Vagina (tissue), 2 donors: ENCODE results near the gene GPR35. TPM values are rescaled to one million over a fixed set of nuclear protein-coding genes. Genes with fewer than 3 reads are reported as not detected.

Source experiments
- DNase-seq, 2 donors: peaks; one replicate each; pipeline ENCODE4 v3.0.0-alpha.2; 2017; ENCODE audit errors: extremely low spot score in 2 of 2
- H3K27ac ChIP-seq: fragments of 200-600 bp; sonication (generic); one replicate; pipeline ENCODE4 v1.5.1; 2019
- H3K27me3 ChIP-seq: fragments of 200-600 bp; sonication (generic); one replicate; pipeline ENCODE4 v1.5.1; 2019
- H3K36me3 ChIP-seq, 2 donors: fragments of 200-600 bp; sonication (generic); one replicate each; pipeline ENCODE4 v1.5.1; 2017 to 2019
- H3K4me1 ChIP-seq: fragments of 200-600 bp; sonication (generic); one replicate; pipeline ENCODE4 v1.5.1; 2019
- H3K4me3 ChIP-seq, 2 donors: fragments of 200-600 bp; sonication (generic); 1 replicate in 1 of 2; 2 replicates in 1 of 2; pipeline ENCODE4 v1.5.1; 2016 to 2019
- H3K9me3 ChIP-seq: fragments of 200-600 bp; sonication (generic); one replicate; pipeline ENCODE4 v1.5.1; 2019
- POLR2A ChIP-seq, 2 donors: fragments of 450-650 bp; IDR thresholded peaks; one replicate each; pipeline ENCODE4 v1.6.1; 2017; ENCODE audit warnings: antibody characterized with exemption in 2 of 2, mild to moderate bottlenecking in 2 of 2, moderate library complexity in 2 of 2
- POLR2AphosphoS5 ChIP-seq, 2 donors: sonication (generic); formaldehyde crosslinking; IDR thresholded peaks; one replicate each; pipeline ENCODE4 v1.9.0; 2017; ENCODE audit warnings: antibody characterized with exemption in 2 of 2, mild to moderate bottlenecking in 2 of 2, low read depth in 1 of 2; ENCODE audit not compliant: insufficient read depth in 1 of 2
- intact Hi-C: fragments of 100-400 bp; cut with DNase I; formaldehyde crosslinking; loops from one replicate; pipeline ENCODE4 v1.15.1; 2023
- total RNA-seq: library from RNA; depleted of rRNA; stranded (reverse); fragments of >200 nt; gene quantifications from one replicate; pipeline ENCODE4 v1.2.3, GENCODE V29; 2016
- TF ChIP-seq, protein P1 (sequence below), 3 experiments: fragments of 450-650 bp in 2 of 3; fragments of 200-600 bp in 1 of 3; sonication (generic) in 1 of 3; IDR thresholded peaks; one replicate each; pipeline ENCODE4 v1.5.1; 2017 to 2019; ENCODE audit warnings: antibody characterized with exemption in 3 of 3, mild to moderate bottlenecking in 2 of 3, moderate library complexity in 2 of 3

GPR35 gene
- total RNA-seq, 1 donor from 2014 or later = 3.9 TPM

DNA sequence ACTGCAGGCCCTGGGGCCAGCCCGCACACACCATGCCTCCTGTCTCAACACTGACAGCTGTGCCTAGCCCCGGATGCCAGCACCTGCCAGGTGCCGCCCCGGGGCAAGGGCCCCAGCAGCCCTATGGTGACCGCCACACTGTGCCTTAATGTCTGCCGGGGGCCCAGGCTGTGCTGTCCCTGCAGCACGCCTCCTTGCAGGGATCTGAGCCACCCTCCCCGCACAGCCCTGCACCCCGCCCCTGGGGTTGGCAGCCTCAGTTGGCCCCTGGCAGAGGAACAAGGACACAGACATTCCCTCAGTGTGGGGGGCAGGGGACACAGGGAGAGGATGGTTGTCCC is 47.2 kb upstream of the GPR35 start:
- Histone ChIP-seq H3K4me1 (peaks cover 39% of the 10 kb centered on the region), H3K9me3 (no peaks in the 10 kb centered on the region), H3K4me3 (no peak overlapping the region), H3K27ac (no peak overlapping the region), H3K27me3 (no peaks in the 10 kb centered on the region), H3K36me3 (peaks cover 0 to 42% of the 10 kb centered on the region in 2 donors)
- TF ChIP-seq POLR2AphosphoS5 (IDR thresholded peaks at IDR 0.05; ENCODE audit: insufficient read depth in 1 of 2, low read depth in 1 of 2) (no peak), POLR2A (IDR thresholded peaks at IDR 0.05) (no peak)
- TF ChIP-seq, protein P1, sequence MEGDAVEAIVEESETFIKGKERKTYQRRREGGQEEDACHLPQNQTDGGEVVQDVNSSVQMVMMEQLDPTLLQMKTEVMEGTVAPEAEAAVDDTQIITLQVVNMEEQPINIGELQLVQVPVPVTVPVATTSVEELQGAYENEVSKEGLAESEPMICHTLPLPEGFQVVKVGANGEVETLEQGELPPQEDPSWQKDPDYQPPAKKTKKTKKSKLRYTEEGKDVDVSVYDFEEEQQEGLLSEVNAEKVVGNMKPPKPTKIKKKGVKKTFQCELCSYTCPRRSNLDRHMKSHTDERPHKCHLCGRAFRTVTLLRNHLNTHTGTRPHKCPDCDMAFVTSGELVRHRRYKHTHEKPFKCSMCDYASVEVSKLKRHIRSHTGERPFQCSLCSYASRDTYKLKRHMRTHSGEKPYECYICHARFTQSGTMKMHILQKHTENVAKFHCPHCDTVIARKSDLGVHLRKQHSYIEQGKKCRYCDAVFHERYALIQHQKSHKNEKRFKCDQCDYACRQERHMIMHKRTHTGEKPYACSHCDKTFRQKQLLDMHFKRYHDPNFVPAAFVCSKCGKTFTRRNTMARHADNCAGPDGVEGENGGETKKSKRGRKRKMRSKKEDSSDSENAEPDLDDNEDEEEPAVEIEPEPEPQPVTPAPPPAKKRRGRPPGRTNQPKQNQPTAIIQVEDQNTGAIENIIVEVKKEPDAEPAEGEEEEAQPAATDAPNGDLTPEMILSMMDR (IDR thresholded peaks at IDR 0.05) = no peak
- no peak for DNase-seq
- intact Hi-C loops = no loop called here

- H3K27ac ChIP-seq = no peak overlapping the region
- intact Hi-C loops = no loop called here
Measured at GRCh38 chr2:240578488-240578887, 46.8 kb upstream of the GPR35 start.

DNA sequence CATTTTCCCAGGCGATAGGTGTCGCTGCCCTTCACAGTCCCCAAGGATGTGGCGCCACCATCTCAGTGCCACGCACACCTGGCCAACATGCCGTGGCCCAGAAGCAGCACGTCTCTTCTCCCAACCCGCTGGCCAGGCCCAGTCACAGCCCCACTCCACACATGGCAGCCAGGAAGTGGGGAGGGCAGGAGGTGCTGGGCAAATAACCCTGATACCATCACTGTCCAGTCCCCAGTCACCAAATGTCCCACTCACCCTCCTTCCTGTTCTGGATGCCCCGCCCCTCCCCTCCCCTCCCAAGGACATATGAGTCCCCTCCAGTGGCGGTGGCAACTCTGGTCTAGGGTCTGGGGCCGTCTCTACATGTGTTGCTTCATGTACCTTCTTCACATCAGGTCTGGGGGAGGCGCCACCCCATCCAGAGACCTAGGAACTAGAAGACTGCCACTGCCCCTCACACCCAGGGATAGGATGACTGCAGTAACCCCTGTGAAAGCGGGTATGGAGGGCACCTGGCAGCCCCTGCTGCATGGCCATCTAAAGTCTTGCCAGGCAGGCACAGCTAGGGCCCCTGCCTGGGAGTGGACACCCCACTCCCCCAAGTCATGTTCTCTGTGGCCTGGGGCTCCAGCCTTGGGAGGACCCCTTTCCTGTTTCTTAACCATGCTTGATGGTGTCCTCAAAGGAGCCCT is 46.1 kb upstream of the GPR35 start:
- intact Hi-C loops = no loop called here
- DNase-seq = no peak
- Histone ChIP-seq H3K36me3 (peaks cover 0 to 41% of the 10 kb centered on the region in 2 donors), H3K4me1 (peaks cover 45% of the 10 kb centered on the region), H3K9me3 (no peaks in the 10 kb centered on the region), H3K4me3 (no peak overlapping the region), H3K27me3 (no peaks in the 10 kb centered on the region), H3K27ac (peak overlapping the region; percentile 70)
- TF ChIP-seq, protein P1 (IDR thresholded peaks at IDR 0.05) = no peak
- TF ChIP-seq POLR2A (IDR thresholded peaks at IDR 0.05) (no peak), POLR2AphosphoS5 (IDR thresholded peaks at IDR 0.05; ENCODE audit: insufficient read depth in 1 of 2, low read depth in 1 of 2) (no peak)

More at GRCh38 chr2:240578488-240578887, 46.8 kb upstream of the GPR35 start:
- TF ChIP-seq, protein P1 (IDR thresholded peaks at IDR 0.05) = no peak
- TF ChIP-seq POLR2AphosphoS5 (IDR thresholded peaks at IDR 0.05; ENCODE audit: insufficient read depth in 1 of 2, low read depth in 1 of 2) (no peak), POLR2A (IDR thresholded peaks at IDR 0.05) (no peak)
- no peaks in the 10 kb centered on the region for H3K9me3 ChIP-seq
- no peak for DNase-seq
- H3K4me3 ChIP-seq = no peak overlapping the region
- no peaks in the 10 kb centered on the region for H3K27me3 ChIP-seq
- peaks cover 0 to 42% of the 10 kb centered on the region in 2 donors for H3K36me3 ChIP-seq
- peaks cover 39% of the 10 kb centered on the region for H3K4me1 ChIP-seq

GRCh38 chr2:240579771-240580614 is 45.3 kb upstream of the GPR35 start:
- peak overlapping the region; percentile 70 for H3K27ac ChIP-seq
- no peaks in the 10 kb centered on the region for H3K9me3 ChIP-seq
- H3K4me1 ChIP-seq = peaks cover 53% of the 10 kb centered on the region
- H3K36me3 ChIP-seq = peaks cover 0 to 35% of the 10 kb centered on the region in 2 donors
- no peaks in the 10 kb centered on the region for H3K27me3 ChIP-seq
- intact Hi-C loops = no loop called here
- TF ChIP-seq POLR2A (IDR thresholded peaks at IDR 0.05) (no peak), POLR2AphosphoS5 (IDR thresholded peaks at IDR 0.05; ENCODE audit: insufficient read depth in 1 of 2, low read depth in 1 of 2) (peak; percentile 37 to 46)
- TF ChIP-seq, protein P1 (IDR thresholded peaks at IDR 0.05) = peak in 2 of 3 experiments; percentile 8 to 22
- H3K4me3 ChIP-seq = no peak overlapping the region
- peak in 1 of 2 donors; percentile 95 for DNase-seq
